Endothelial cell of umbilical vein (primary cell): ENCODE data around the gene TENM4.

ENCODE experiments used
- EZH2 ChIP-seq: IDR thresholded peaks from 2 replicates; pipeline ENCODE4 v1.6.1; 2012; ENCODE audit warnings: borderline replicate concordance, low read depth, mild to moderate bottlenecking, moderate library complexity, low read length, inconsistent platforms; ENCODE audit not compliant: severe bottlenecking
- POLR2A ChIP-seq: IDR thresholded peaks from 2 replicates; pipeline ENCODE4 v1.6.1; 2012; ENCODE audit warnings: low read depth, mild to moderate bottlenecking, control low read depth, low read length
- POLR2AphosphoS5 ChIP-seq: IDR thresholded peaks from 2 replicates; pipeline ENCODE4 v1.6.1; 2012; ENCODE audit warnings: low read depth, mild to moderate bottlenecking, control low read depth, low read length, moderate library complexity; ENCODE audit not compliant: insufficient read depth
- TF ChIP-seq, protein P1 (sequence below), 2 donors: IDR thresholded peaks; 1 replicate in 1 of 2; 2 replicates in 1 of 2; pipeline ENCODE4 v1.5.1; 2011; ENCODE audit warnings: low read length in 2 of 2, mild to moderate bottlenecking in 2 of 2, moderate library complexity in 2 of 2, control low read depth in 1 of 2, inconsistent platforms in 1 of 2, low read depth in 1 of 2; ENCODE audit not compliant: insufficient read depth in 1 of 2; ENCODE audit errors: extremely low read depth in 1 of 2
- TF ChIP-seq, protein P2 (sequence below): IDR thresholded peaks from 2 replicates; pipeline ENCODE4 v1.6.1; 2011; ENCODE audit not compliant: insufficient read depth, insufficient read length

DNA sequence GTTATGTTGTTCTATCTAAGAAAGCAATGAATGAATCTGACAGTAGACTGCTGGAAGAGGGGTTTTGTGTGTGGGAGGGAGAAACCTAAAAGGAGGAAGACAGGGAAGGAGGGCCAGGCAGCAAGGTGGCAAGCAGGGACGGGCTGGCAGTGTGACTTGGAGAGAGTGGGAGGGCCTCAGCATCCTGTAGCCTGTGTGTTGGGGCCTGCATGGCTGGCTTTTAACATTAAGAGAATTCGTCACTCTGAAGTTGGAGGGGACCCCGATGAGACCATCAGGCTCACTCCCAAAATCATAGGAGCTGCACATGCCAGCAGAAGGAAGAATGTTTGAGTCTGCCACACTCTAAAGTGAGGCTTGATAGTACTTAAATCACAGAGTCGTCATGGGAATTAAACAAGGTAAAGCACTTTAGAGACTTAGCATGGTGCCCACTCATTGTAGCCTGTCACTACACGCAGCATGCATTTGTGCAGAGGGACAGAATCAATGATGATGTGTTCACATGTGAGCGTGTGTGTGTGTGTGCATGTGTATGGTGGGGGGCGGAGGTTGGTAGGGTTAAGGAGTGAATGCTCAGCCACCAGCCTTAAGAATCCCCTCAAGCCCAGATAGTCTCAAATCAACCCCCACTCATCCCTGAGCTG, 199.5 kb downstream of the TENM4 start:
- TF ChIP-seq, protein P1, sequence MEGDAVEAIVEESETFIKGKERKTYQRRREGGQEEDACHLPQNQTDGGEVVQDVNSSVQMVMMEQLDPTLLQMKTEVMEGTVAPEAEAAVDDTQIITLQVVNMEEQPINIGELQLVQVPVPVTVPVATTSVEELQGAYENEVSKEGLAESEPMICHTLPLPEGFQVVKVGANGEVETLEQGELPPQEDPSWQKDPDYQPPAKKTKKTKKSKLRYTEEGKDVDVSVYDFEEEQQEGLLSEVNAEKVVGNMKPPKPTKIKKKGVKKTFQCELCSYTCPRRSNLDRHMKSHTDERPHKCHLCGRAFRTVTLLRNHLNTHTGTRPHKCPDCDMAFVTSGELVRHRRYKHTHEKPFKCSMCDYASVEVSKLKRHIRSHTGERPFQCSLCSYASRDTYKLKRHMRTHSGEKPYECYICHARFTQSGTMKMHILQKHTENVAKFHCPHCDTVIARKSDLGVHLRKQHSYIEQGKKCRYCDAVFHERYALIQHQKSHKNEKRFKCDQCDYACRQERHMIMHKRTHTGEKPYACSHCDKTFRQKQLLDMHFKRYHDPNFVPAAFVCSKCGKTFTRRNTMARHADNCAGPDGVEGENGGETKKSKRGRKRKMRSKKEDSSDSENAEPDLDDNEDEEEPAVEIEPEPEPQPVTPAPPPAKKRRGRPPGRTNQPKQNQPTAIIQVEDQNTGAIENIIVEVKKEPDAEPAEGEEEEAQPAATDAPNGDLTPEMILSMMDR (IDR thresholded peaks at IDR 0.05; ENCODE audit: extremely low read depth in 1 of 2, insufficient read depth in 1 of 2, low read depth in 1 of 2, low read length in 2 of 2): no peak
- TF ChIP-seq POLR2A (no peak), POLR2AphosphoS5 (no peak), EZH2 (no peak)
- TF ChIP-seq, protein P2, sequence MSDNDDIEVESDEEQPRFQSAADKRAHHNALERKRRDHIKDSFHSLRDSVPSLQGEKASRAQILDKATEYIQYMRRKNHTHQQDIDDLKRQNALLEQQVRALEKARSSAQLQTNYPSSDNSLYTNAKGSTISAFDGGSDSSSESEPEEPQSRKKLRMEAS: no peak
